ENCODE results near the gene ADAM21.
"Not testable (repeated sequence)": the region's sequence is repeated elsewhere in the genome, so short reads cannot be mapped to it uniquely, and the experiment has no call there.

The ADAM21 gene

GRCh38 chr14:70451874-70452273, at the start of gene ADAM21:
Gene ADAM21 (plus strand): TSS chr14:70452174. CDS start chr14:70457500, 5,326 bp downstream.
- no peak for DNase-seq

GRCh38 chr14:70403335-70403734, 48.6 kb upstream of the ADAM21 start:
- DNase-seq, result not testable (repeated sequence)

- not testable (repeated sequence) for DNase-seq
Observed at GRCh38 chr14:70406216-70406615, 45.8 kb upstream of the ADAM21 start.

- no peak for DNase-seq
Observed at GRCh38 chr14:70407621-70408020, 44.4 kb upstream of the ADAM21 start.

GRCh38 chr14:70415788-70416187, 36.2 kb upstream of the ADAM21 start:
- DNase-seq, result no peak

- DNase-seq, result no peak
Observed at GRCh38 chr14:70416338-70416724, 35.6 kb upstream of the ADAM21 start.

- DNase-seq, result peak in 52 of 56 donors; percentile 3 to 78 (median 46)
Observed at GRCh38 chr14:70416725-70417349, 35.1 kb upstream of the ADAM21 start, which contains the start of gene SYNJ2BP. Gene SYNJ2BP (minus strand): TSS chr14:70417090. CDS start chr14:70416963, 127 bp downstream.

GRCh38 chr14:70419270-70419931, 32.6 kb upstream of the ADAM21 start:
- not testable (repeated sequence) for DNase-seq

GRCh38 chr14:70422538-70422937, 29.4 kb upstream of the ADAM21 start:
- DNase-seq, result no peak

- peak in 1 of 56 donors; percentile 1 for DNase-seq
Observed at GRCh38 chr14:70425354-70425753, 26.6 kb upstream of the ADAM21 start.

- DNase-seq, result not testable (repeated sequence)
Observed at GRCh38 chr14:70426555-70426954, 25.4 kb upstream of the ADAM21 start.

- no peak for DNase-seq
Observed at GRCh38 chr14:70436867-70437266, 15.1 kb upstream of the ADAM21 start.

GRCh38 chr14:70441641-70442040, 10.3 kb upstream of the ADAM21 start:
- DNase-seq, result no peak

GRCh38 chr14:70442750-70443149, 9.2 kb upstream of the ADAM21 start:
- DNase-seq, result no peak

GRCh38 chr14:70448633-70449340, 3.2 kb upstream of the ADAM21 start:
- no peak for DNase-seq

GRCh38 chr14:70454731-70455130, 2.8 kb downstream of the ADAM21 start:
- DNase-seq, result no peak

GRCh38 chr14:70468731-70469130, 16.8 kb downstream of the ADAM21 start:
- DNase-seq, result no peak

- not testable (repeated sequence) for DNase-seq
Observed at GRCh38 chr14:70470863-70471563, 19.0 kb downstream of the ADAM21 start.

GRCh38 chr14:70472253-70473159, 20.5 kb downstream of the ADAM21 start:
- no peak for DNase-seq

- no peak for DNase-seq
Observed at GRCh38 chr14:70473825-70474224, 21.9 kb downstream of the ADAM21 start.

- not testable (repeated sequence) for DNase-seq
Observed at GRCh38 chr14:70475459-70475858, 23.5 kb downstream of the ADAM21 start.

All from amygdala (tissue), 56 donors.